Measurements from ENCODE around the gene WBP1L.
"Not testable (repeated sequence)": the region's sequence is repeated elsewhere in the genome, so short reads cannot be mapped to it uniquely, and the experiment has no call there.

The WBP1L gene

DNA sequence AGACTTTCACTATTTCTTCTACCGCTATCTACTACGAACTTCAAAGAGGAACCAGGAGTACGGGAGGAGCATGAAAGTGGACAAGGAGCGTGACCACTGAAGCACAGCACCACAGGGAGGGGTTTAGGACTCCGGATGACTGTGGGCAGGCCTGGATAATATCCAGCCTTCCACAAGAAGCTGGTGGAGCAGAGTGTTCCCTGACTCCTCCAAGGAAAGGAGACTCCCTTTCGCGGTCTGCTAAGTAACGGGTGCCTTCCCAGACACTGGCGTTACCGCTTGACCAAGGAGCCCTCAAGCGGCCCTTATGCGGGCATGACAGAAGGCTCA lies 15.2 kb downstream of the WBP1L start:
- DNase-seq (ENCODE audit: low read depth in 2 of 2) = not testable (repeated sequence)

DNA sequence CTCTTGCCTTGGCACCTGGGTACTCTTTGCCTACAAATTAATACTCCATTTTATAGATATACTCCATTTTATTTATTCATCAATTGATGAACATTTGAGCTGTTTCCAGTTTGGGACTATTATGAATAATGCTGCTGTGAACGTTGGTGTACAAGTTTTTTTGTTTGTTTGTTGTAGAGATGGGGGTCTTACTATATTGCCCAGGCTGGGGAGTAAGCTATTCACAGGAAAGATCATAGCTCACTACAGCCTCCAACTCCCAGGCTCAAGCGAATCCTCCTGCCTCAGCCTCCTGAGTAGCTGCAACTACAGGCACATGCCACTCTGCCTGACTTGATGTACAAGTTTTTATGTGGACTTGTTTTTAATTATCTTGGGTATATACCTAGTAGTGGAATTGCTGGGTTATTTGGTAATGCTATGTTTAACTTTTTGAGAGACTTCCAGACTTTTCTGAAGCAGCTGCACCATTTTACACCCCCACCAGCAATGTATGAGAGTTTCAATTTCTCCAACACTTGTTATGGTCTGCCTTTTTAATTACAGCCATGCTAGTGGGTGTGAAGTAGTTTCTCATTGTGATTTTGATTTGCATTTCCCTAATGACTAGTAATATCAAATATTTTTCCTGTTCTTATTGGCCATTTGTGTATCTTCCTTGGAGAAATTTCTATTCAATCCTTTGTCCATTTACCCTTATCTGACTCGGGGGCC lies 15.9 kb downstream of the WBP1L start:
- no peak for DNase-seq (ENCODE audit: low read depth in 2 of 2)

DNA sequence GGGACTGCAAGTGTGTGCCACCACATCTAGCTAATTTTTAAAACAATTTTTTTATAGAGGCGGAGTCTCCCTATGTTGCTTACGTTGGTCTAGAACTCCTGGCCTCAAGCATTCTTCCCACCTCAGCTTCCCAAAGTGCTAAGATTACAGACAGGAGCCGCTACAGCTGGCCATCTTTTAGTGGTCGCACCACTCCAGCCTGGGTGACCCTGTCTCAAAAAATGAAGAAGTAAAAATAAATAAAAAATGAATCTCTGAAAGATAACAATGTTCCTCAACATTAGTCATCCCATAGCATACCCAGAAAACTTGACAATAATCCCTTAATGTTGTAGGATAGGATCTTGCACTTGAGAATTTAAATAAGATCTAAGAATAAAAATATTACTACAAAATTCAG lies 18.2 kb downstream of the WBP1L start:
- DNase-seq (ENCODE audit: low read depth in 2 of 2) = no peak

DNA sequence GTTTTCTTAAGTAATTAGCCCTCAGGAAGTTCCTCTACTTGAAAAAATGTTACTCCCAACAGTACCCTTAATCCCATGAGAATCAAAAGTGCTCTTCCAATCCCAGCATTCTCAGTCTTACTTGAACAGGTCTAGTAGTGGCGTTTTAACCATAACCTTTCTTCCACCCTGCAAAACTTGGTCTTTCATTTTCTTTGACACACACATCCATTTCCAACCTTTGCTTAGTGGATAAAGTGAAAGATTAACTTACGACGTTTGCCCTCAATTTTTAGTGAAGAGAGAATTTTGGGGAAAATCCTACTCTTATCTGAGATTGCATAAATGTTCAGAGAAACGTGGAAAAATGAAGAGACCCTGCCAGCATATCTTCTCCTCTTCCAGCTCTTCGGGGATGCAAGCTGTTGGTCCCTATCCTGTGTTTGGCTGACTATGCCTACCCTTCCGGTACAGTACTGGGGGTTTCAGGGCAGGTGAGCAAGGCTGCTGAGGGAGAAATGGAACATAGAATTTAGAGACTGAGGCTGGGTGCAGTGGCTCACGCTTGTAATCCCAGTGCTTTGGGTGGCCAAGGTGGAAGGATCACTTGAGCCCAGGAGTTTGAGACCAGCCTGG lies 18.8 kb downstream of the WBP1L start:
- DNase-seq (ENCODE audit: low read depth in 2 of 2) = no peak

DNA sequence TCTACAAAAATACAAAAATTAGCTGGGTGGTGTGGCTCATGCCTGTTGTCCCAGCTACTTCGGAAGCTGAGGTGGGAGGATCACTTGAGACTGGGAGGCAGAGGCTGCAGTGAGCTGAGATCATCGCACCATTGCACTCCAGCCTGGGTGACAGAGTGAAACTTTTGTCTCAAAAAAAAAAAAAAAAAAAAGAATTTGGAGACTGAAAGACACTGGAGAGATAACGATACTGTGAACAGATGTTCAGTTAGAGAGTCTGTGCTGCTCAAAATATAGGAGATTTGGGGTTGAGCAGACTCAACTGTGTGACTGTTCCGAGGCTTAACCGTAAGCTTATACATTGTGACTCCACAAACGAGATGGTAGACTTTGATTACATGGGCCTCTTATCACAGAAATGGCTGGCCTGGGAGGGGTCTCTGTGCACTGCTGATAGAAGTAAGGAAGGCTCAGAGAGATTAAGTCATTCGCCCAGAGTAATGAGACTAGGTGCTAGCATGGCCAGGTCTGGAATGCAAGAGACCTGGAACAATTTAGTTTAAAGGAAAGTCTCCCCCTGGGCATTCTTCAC lies 19.4 kb downstream of the WBP1L start:
- no peak for DNase-seq (ENCODE audit: low read depth in 2 of 2)

DNA sequence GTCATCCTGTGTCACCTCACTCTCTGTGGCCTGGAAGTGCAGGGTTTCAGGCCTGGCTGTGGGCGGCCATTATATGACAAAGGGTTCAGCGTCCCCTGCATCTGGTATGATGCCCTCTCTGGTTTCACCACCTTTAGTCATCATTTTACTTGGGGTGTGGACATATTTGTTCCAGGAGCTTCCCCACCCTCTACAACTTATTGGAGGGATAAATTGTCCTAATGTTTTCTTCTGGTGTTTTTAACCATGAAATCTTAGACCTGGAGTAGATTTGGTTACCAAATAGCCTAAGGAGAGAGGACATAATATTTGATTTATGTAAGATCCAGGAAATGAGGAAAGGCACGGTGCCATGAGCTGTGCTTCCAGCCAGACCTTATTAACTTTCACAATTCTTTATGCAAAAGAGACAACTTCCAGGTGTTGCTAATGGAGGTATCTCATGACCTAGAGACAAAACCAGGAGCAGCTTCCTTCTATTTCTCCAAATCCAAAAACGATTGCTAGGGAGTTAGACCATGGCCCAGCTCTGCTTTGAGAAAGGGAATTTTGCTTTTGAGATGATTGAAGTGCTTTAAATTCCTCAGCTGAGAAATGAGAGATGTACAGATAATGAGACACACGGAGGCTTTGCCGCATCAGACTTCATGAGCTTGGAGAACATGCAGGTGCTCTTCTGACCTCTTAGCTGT lies 20.9 kb downstream of the WBP1L start:
- DNase-seq (ENCODE audit: low read depth in 2 of 2) = peak in 1 of 2 donors; percentile 8

DNA sequence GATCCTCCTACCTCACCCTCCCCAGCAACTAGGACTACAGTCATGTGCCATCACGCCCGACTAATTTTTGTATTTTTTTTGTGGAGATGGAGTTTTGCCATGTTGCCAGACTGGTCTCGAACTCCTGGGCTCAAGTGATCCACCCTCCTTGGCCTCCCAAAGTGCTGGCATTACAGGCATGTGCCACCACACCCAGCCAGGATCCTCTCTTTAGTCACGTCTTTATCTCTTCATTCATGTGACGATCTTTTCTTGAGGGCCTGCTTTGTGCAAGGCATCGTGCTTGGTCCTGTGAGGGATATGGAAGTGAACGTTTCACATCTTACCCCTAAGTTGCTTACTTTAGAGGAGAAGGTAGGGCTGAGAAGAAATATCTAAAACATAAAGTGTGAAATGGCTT lies 21.6 kb downstream of the WBP1L start:
- DNase-seq (ENCODE audit: low read depth in 2 of 2) = no peak

DNA sequence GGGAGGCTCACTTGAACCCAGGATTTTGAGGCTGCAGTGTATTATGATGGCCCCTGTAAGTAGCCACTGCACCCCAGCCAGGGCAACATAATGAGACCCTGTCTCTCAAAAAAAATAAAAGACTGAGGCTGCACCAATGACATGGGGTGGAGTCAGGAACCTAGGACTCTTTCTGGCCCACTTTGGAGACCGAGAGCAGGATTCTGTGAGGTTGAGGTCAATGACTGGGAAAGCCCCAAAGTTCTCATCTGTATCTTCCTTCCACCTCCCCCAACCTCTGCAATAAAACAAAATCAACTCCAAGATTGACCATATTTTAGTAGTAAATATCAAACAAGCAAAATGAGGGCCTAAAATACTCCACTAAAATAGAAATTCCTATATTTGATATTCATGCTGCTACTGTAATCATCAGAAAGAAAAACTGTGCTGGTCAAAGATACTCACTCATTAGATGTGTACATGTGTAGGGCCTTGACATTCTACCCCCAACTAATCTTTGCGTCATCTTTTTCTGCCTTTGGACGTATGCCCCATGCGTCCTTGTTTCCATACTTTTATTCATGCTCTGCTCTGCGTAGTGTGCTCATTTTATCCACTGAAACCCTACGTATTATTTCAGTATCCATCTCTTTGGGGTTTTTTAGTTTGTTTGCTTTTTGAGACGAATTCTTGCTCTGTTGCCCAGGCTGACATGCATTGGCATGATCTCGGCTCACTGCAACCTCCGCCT lies 23.8 kb downstream of the WBP1L start:
- DNase-seq (ENCODE audit: low read depth in 2 of 2) = no peak

DNA sequence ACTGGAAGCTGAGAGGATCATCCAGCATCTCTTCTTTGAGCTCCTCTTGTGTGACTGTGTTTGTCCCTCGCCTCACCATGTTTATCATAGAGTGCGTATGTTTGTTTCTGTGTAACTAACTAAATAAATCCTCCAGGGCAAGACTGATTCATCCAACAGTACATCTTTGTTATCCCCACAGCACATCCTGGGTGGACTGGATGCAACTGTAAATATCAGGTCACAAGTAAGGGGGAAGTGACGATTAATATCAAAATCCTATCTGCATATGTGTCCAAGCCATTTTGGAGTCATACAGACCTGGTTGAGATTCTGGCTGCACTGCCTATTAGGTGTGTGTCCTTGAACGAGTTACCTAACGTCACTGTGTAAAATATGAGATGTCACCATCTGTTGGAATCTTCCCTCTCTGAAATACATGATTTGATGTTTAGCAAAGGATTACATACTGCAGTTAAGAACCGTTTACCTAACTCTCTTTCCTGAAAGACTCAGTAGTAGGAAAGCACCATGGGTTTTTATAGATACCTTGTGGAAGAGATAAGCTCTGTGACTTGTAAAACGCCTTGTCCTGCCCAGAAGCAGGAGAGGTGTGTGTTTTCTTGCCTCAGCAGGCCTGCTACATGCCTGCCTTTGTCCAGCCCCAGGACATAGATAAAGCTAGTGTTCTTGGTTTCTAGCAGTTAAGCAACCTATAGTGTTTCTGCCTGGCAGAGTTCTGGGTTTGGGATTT lies 25.8 kb downstream of the WBP1L start:
- no peak for DNase-seq (ENCODE audit: low read depth in 2 of 2)

DNA sequence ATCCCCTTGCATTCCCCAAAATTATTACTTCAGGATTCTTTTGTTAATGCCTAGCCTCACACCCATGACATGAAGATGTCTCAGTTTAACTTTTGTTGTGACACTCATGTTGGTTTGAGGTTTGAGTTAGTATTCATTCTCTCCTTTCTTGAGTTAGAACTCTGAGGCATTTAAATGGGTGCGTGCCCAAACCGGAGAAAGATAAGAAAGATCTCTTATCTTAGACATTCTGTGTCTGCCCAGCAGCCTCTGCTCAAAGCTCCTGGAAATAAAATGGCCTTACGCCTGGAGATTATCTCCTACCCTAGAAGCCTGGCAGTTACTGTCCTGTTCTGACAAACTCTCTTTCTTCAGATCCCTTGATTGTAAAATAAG lies 26.3 kb downstream of the WBP1L start:
- no peak for DNase-seq (ENCODE audit: low read depth in 2 of 2)

DNA sequence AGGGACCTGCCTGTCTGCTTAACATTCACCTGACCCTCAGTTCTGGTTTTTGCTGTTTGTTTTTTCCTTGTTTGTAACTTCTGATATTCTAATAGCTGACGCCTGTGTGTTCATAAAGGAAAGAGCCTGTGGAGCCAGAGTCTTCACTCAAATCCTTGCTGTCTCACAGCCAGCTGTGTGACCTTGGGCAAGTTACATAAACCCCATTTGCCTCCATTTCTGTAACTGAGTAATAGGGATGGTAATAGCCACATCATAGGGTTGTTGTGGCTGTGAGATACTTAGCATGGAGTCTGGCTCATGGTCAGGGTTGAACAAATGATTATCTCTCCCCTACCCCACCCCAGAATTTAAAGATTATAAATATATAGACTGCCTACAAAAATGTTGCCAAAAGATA lies 27.0 kb downstream of the WBP1L start:
- DNase-seq (ENCODE audit: low read depth in 2 of 2) = no peak

DNA sequence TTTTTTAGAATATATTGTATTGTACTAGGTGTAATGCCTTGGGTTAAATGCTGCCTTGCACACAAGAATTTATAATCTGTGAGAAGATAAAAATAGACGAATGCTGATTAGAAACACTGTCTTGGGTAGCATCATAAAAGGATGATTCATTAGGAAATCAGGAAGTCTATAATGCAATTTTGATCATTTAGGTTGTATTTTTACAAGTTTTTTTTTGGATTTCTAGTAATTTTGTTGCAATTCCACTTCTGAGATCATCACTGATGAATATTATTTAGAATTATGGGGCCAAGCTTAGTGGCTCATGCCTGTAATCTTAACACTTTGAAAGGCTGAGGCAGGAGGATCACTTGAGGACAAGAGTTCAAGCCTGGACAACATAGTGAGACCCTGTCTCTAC lies 29.6 kb downstream of the WBP1L start:
- DNase-seq (ENCODE audit: low read depth in 2 of 2) = no peak

DNA sequence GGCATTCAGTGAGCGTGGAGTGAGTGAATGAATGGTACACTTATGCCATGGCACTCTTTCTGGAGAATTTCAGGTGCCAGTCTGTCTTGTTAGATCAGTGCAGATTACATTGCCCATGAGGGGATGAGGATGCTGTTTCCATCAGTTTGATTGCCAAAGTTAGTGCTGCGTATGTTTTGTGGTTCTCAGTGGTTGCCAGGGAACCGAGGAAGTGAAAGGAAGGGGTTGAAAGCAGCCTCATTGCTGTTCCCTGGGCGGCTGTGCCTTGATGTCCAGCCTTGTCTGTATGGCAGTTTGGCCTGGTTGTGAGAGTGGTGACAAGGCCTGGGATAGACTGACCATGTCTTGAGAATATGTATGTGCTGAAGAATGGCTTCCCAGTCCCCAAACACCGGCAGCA lies 30.2 kb downstream of the WBP1L start:
- DNase-seq (ENCODE audit: low read depth in 2 of 2) = no peak

DNA sequence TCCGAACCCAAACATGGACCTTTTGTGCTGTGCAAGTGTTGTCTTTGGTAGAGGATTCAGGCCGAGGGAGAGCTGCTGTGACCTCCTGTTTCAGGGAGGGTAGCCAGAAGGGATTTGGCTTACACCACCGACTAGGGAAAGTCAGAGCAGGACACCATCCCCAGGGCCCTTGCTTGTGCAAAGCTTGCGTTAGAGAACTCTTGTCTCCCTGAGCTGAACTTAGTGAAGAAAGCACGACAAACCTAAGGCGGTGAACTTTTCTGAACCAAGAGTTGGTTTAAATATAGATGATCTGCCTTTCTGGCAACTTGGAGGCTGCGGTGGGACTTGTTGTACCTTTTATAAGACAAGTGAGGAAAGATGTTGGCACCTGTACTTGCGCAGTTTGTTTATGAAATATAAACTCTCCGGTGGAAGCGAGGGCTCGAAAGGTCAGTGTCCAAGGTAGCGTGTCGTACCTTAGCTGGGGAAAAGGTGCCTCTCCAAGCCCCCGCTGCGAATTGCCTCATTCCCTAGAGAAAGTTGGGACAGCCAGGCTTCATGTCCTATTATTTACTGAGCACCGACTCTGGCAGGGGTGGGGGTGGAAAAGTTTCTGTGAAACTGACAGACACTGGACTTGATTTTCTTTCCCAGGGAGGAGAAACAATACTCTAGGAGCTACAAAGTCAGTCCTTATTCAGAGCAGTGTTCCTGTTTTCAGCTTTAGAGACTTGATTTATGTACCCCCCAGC lies 31.6 kb downstream of the WBP1L start:
- DNase-seq (ENCODE audit: low read depth in 2 of 2) = no peak

DNA sequence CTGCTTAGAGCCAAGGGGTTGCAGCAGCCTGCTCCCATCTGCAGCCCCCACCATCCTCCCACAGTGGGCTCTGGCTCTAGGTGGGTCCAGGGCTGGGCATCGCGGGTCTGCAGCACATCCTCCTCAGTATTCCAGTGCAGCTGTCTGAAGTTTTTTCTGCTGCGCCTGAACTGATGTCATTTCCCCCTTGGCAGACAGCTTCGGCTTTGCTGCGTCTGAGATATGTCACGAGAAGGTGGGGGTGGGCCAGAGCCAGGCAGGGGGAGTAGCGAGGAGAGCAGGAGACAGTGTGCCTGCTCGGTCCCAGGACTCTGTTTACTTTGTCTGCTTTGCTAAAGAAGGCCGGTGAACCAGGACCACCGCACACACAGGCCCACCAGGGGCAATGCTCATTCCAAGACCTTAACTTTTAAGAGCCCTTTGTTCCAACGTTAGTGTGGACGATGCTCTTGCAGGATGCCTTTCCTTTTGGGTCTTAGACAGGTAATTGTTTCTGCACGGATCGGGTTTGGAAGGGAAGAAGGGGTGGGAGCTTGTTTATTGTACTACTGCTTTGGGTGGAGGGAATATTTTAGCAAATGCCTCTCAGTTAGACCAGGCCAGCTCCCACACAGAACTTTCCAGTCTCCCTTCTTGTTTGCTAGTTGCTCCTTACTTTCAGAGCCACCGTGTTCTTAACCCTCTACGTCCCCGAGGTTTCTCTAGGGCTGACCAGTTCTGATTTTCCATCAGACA lies 32.4 kb downstream of the WBP1L start:
- no peak for DNase-seq (ENCODE audit: low read depth in 2 of 2)

DNA sequence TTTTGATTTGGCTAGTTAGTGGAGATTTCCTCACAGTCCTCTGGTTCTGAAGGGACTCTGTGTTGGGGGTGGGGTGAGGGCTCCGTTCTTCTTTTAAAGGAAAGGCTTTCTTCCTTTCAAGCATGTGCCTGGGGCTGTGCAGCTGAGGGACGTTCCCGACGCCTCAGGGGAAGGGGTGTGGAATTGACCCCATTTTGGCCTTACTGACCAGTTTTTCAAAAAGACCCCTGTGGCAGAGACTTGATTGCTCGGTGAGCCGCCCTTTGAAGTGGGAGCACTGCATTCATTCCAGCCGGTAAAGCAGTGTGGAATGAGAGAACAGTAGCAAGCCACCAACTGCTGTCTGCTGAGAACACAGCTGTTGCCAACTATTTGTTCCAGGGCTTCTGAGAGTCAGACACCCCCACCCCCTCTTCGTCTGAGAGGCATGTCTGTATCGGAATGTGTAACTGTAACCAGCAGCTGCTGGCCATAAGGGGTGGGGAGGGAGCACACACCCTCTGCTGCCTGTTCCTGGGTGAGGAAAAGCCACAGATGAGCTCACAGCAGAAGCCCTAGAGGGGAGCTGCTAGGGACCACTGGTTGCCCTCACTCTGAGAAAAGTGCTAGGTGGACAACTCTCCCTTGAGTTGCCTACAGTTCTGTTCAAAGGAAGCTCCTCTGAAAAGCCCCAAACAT lies 33.2 kb downstream of the WBP1L start:
- DNase-seq (ENCODE audit: low read depth in 2 of 2) = no peak

DNA sequence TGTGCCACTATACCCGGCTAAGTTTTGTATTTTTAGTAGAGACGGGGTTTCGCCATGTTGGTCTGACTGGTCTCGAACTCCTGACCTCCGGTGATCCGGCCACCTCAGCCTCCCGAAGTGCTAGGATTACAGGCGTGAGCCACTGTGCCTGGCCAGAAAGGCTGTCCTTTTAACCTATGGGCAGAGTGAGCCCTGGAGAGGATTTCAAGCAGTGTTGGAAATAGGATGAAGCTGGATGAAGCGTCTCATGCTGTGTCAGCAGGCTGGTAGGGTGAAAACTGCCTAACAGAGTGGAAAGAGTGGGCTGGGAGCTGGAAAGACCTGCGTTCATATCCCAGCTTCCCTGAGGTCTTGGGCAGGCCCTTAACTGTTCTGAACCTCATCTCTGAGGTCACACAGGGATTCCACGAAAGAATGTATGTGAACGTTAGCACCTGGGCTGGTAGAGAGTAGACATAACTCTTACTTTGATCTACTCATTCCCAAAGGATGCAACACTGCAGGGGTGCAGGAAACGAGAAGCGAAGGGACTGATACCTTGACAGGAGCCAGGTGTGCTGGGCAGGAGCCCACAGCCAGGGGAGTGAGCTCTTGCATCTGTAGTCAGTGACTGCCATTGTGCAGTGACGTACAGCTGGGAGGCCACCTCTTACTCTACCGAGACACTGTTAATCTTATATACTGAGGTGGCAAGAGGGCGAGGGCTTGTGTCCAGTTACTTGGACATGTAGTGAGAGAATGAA lies 34.1 kb downstream of the WBP1L start:
- no peak for DNase-seq (ENCODE audit: low read depth in 2 of 2)

DNA sequence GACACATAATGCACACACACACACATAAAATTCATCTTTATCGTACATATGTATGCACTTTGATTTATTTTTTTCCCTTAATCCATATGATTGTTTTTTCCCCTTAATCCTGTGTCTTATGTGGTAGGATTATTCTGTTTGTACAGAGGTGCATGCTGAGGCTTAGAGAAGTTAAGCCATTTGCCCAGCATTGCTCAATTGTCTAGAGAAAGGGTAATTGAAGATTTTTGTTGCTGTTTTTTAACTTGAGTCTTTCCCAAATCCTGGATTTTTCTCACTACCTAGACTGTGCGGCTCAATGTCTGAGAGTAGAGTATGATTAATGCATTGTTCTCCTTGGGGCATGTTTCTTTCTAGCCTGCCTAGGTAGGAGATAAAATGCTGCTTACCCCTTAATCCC lies 35.0 kb downstream of the WBP1L start:
- DNase-seq (ENCODE audit: low read depth in 2 of 2) = no peak

All from stimulated activated CD8-positive, alpha-beta memory T cell treated with anti-CD3 and anti-CD28 coated beads, Interleukin-15, amount 100 ng/mL, for 48 hours (primary cell).